Activated T-cell treated with anti-CD3 and anti-CD28 coated beads for 4 hours (primary cell): ENCODE data around the gene TIMM44.
"Not testable (repeated sequence)": the region's sequence is repeated elsewhere in the genome, so short reads cannot be mapped to it uniquely, and the experiment has no call there.

Experiments used
- DNase-seq: peaks from one replicate; pipeline ENCODE4 v3.0.0-alpha.2; 2020

TIMM44 gene

DNA sequence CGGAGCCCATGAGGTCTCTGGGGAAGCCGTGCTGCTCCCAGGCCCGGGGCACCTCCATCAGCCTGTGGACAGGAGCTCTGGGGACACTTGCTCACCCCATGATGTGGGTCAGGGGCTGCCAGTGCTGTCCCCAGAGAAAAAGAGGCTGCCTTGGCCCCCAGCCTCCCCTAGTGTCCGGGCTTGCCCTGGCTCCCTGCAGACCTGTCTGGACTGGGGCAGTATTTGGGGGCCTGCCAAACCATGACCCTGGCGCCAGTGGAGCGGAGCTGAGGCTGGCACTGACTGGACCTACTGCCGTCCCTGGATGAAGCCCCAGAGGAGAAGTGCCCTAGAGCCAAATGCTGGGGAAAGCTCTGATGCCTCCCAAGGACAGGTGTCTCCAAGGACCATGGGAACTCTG, 31.6 kb upstream of the TIMM44 start:
- no peak for DNase-seq

DNA sequence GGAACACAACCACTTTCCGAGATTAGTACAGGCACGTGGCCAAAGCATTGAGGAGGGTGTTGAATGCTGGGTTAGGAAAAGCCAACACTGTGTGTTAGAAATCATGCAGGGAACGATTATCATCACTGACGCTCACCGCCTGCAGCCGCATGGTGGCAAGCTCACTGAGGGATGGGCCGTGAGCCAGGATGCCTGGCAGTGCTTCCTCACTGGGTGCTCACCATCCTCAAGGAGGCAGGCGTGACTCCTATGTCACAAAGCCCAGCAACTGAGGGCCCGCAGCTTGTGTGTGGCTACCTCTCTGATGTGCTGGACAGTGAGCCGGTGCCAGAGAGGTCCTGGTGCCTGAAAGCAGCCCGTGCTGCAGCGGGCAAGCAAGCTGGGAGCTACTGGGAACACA, 30.4 kb upstream of the TIMM44 start:
- no peak for DNase-seq

- DNase-seq: no peak
These were observed 28.4 kb upstream of the TIMM44 start for GRCh38 chr19:7971553-7972520.

GRCh38 chr19:7970716-7971448, 27.4 kb upstream of the TIMM44 start:
- DNase-seq: no peak

GRCh38 chr19:7969555-7969939, 26.1 kb upstream of the TIMM44 start:
- DNase-seq: no peak

DNA sequence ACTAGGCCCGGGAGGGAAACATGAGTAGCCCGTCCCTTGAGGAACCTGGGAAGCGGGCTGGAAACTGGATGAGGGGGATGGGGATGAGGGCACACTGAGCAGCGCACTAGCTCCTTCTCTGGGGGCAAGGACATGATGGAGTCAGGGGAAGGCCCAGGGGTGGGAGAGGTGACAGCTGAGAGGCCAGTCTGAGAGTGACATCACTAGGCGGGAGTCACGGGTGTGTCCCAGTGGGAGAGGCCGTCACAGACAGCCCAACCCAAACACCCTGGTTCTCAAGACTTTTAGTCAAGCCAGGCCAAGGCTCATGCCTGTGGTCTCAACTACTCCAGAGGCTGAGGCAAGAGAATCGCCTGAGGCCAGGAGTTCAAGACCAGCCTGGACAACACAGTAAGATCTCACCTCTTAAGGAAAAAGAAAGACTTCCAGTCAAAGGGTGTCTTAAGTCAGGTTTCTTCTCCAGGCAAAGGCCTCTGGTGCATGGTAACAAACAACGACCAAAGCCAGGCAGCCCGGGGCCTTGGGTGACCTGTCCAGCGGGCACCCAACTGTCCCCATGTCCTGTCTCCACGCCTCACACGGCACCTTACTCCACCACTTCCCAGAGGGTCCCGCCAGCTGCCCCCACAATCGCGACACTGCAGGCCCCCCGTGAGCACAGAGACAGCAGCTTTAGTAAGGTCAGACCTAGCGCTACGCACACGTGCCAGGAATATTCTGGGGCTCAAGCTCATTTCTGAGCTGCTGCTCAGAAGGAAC, 25.5 kb upstream of the TIMM44 start:
- no peak for DNase-seq

DNA sequence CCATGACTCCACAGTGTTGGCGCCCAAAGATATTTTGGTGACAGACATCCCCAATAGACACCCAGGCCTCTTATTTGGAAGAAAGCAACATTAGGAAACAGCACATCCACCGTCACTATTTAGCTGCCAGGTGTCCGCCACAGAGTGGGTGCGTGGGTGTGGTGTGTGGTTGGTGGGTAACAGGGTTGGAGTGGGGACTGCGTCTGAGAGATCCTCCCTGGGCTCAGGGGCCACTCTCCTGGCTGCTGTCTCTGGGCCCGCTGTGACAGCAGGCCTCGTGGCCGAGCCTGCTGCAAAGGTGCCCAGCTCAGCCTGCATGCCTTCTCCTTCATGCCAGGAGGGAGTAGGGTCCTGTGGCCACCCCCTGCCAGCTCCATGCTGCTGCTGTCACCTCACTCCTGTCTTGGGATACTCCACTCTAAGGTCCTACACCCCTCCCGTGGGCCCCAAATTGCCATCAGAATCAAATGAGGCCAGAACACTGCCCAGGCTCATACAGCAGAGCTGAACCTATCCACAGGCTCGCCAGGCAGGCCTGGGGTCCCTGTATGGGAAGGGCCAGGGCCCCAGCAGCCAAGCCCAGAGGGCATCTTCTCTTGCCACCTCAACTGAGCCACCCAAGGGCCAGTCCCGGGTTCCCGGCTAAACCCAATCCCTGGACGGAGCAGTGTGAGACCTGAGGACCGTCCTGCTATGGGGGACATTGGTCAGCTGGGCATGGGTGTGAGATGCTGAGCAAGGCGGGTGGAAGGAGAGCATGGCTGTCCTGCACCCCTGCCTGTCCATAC, 24.7 kb upstream of the TIMM44 start:
- DNase-seq: no peak

DNA sequence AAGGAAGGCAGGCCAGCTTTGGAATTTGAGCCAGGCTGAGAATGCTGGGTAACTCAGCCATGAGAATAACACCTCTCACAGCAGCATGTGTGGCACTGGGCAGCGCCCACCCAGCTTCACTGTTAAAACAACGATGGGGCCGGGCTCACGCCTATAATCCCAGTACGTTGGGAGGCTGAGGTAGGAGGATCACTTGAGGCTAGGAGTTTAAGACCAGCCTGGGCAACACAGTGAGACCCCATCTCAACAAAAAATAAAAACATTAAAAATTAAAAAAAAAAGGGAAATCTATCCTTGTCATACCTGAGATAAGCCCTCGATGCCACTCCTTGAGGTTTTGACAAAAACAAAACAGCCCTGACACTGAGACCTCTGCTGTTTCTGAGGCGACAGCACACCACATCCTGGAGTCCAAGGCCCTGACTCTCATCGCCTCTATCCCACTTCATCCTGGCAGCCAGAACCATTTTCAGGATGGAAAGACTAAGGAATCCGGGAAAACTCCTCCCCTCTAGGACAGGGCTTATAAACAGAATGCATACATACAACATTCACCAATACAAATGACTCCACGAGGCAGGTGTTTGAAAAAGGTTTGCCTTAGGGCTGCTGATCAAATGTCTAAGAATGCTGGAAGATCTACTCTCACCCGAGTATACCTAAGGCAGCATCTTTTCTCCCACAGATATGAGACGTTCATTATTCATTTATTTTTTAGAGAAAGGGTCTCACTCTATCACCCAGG, 22.6 kb upstream of the TIMM44 start:
- DNase-seq: no peak

GRCh38 chr19:7965259-7965841, 21.9 kb upstream of the TIMM44 start:
- no peak for DNase-seq

- DNase-seq: no peak
These were observed 20.1 kb upstream of the TIMM44 start for GRCh38 chr19:7963566-7963965.

DNA sequence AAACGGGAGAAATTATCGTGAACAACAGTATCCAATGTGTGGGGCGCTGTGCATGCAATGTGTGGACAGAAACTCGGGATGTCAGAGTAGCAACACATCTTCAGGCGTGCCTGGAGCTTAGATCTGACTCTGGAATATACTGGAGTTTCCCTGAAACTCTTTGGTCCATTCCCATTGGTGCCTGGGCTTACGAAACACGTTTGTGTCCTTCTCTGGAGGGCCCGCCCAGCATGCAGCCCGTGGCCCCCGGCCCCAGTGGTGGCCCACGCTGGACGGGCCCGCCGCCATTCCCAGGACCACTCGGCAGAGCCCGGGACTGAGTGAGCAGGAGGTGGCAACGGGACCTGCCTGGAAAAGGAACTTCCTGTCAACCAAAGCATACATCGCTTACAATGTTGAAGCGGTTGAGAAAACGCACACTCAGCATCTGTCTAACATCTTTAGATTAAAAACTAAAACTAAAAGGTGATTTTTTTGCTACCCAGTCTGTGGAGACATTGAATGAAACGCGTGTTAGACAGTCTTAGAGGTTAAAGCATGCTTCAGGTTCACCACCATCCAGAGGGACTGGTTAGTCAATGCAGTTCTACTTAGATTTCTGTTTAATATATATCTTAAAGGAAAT, 19.3 kb upstream of the TIMM44 start:
- no peak for DNase-seq

- DNase-seq: no peak
These were observed 18.6 kb upstream of the TIMM44 start for GRCh38 chr19:7961920-7962626.

DNA sequence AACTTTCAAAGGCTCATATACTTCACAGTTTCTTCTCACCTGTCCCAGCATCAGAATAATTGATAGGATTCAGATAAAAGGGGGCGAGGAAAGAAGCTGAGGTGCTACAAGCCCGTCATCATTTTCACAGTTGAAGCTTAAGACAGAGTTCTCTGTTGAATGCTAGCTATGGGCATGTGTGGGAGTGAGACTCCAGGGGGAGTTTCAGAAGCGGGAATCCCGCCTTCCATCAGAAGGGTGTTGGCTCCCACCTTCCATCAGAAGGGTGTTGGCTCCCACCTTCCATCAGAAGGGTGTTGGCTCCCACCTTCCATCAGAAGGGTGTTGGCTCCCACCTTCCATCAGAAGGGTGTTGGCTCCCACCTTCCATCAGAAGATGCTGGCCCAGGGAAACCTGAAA, 17.6 kb upstream of the TIMM44 start:
- DNase-seq: not testable (repeated sequence)

- no peak for DNase-seq
These were observed 15.7 kb upstream of the TIMM44 start for GRCh38 chr19:7959211-7959610.

DNA sequence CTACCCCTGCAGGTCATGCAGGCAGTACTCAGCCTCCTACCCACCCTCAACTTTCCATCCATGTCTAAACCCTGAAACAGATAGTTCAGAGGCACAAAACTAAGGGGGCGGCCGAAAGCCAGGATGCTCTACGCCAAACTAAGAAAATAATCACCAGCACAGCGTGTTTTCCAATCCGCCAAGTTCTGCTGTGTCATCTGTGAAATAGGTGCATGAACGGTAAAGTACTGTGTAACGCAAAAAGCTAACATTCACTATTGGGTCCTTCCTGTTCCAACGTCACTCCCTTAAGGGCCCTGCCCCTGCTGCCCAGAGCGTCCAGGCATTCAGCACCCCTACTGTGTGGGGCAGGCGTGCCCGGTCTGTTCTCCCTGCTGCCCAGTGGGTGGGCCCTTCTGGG, 12.2 kb upstream of the TIMM44 start:
- DNase-seq: no peak

- no peak for DNase-seq
These were observed 10.1 kb upstream of the TIMM44 start for GRCh38 chr19:7953576-7953975.

DNA sequence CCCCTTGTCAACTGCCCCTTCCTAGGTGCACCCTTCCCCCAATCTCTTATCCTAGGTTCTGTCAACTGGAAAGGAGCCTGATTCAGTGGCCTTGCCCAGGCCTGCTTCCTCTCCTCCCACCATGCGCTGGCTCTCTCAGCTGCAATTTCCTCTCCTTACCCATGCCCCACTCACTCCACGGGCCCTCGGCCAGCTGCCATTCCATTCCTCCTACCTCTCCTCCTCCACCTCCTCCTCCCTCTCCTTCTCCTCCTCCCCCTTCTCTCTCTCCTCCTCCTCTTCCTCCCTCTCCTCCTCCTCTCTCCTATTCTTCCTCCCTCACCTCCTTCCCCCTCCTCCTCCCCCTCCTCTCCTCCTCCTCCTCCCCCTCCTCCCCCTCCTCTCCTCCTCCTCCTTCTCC, 9.6 kb upstream of the TIMM44 start:
- no peak for DNase-seq

GRCh38 chr19:7947939-7948338, 4.5 kb upstream of the TIMM44 start:
- no peak for DNase-seq

DNA sequence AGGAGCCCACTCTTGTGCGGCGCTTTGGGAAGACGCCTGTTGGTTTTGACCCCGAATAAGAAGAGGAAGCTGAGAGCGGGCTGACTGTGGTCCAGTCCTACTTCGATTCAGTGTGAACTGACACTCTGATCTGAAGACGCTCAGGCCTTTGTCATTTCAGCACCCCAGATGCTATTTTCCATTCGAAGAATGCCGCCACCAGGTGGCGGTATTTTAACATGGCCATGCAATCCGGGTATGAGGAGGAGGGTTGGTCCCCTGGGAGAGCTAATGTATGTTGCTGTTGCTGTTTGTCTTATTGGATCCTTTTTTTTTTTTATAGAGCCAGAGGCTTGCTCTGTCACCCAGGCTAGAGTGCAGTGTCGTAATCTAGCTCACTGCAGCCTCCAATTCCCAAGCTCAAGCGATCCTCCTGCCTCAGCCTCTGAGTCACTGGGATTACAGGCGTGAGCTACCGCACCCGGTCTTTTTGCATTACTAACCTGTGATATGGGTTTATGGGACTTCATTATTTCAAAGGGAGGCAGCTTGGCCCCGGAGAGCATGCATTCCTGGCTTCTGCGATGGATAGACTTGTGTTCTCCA, 803 bp upstream of the TIMM44 start:
- DNase-seq: peak; percentile 84

- DNase-seq: no peak
These were observed 454 bp downstream of the TIMM44 start for GRCh38 chr19:7942981-7943443.
